LNCAP (cell line): ENCODE data around the gene BTBD6.

ENCODE experiments used
- CTCF ChIP-seq: fragments of 450-650 bp; IDR thresholded peaks from 2 replicates; pipeline ENCODE4 v1.5.1; 2017; ENCODE audit warnings: mild to moderate bottlenecking

The BTBD6 gene

DNA sequence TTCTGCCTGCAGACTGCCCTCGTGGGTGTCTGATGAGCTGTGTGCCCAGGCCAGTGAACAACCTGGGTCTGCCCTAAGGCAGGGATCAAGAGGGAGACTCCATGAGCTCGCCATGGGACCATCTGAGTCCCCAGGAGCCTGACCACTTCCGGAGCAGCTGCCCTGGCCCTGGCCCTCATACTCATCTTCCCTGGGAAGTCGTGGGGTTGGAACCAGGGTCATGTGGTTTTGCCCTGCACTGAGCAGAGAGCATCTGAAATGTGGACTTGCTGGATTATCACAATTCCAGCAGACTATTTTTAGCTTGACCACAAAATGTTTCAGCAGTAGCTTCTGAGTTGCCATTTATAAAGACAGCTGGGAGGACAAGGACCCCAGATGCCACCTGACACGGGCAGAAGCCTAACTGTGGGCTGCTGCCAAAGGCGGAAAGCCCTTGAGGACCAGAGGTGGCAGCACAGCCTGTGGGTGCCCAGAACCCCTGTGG, 6.7 kb downstream of the BTBD6 start:
- TF ChIP-seq CTCF, result no peak

- TF ChIP-seq CTCF, result no peak
Observed at GRCh38 chr14:105256292-105256960, 8.1 kb downstream of the BTBD6 start.

- no peak for TF ChIP-seq CTCF
Observed at GRCh38 chr14:105257464-105257863, 9.1 kb downstream of the BTBD6 start.

GRCh38 chr14:105258846-105259245, 10.5 kb downstream of the BTBD6 start:
- TF ChIP-seq CTCF, result no peak

DNA sequence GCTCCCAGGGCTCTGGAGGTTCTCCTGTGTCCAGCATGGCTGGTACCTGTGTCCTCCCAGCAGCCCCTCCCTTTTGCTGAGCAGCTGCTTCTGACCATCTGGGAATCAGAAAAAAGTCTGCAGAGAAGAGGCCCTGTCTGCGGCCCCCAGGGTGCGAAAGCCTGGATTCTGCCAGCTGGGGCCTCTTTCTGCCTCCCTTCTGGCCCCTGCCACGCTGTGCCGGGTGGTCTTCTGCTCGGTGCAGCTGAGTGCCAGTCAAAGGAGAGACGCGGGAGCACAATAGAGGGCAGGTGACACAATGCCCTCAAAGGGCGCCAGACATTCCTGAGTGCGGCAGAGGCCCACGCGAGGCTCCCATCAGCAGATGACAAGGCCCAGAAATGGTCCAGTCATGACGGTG, 12.6 kb downstream of the BTBD6 start:
- TF ChIP-seq CTCF, result no peak

DNA sequence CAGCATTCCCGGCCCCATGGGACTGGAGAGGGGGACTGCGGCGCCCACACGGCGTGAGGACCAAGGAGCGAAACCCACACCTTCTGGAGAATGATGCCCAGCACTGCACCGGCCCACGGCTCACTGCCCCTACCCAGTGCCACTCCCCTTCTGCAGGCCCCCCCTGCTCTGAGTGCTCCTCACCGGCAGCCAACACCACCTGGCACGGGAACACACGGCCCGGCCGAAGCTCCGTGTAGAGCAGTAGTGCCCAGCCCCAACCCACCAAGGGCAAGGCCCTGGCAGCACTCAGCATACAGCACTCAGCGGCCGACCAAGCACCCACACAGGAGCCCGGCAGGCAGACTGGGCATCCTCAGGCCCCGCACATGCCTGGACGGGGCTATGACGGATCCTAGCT, 13.4 kb downstream of the BTBD6 start:
- TF ChIP-seq CTCF, result no peak

- TF ChIP-seq CTCF, result no peak
Observed at GRCh38 chr14:105267820-105268548, 19.7 kb downstream of the BTBD6 start.
